Measurements from ENCODE around the gene ACBD6.

- TF ChIP-seq, protein P1, sequence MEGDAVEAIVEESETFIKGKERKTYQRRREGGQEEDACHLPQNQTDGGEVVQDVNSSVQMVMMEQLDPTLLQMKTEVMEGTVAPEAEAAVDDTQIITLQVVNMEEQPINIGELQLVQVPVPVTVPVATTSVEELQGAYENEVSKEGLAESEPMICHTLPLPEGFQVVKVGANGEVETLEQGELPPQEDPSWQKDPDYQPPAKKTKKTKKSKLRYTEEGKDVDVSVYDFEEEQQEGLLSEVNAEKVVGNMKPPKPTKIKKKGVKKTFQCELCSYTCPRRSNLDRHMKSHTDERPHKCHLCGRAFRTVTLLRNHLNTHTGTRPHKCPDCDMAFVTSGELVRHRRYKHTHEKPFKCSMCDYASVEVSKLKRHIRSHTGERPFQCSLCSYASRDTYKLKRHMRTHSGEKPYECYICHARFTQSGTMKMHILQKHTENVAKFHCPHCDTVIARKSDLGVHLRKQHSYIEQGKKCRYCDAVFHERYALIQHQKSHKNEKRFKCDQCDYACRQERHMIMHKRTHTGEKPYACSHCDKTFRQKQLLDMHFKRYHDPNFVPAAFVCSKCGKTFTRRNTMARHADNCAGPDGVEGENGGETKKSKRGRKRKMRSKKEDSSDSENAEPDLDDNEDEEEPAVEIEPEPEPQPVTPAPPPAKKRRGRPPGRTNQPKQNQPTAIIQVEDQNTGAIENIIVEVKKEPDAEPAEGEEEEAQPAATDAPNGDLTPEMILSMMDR (conservative IDR thresholded peaks at IDR 0.05; ENCODE audit: low read depth, low read length): no peak
- no peak for TF ChIP-seq EZH2 (IDR thresholded peaks at IDR 0.05; ENCODE audit: borderline replicate concordance, low read depth, low read length, poor library complexity, severe bottlenecking)
Measured at GRCh38 chr1:180376800-180377199, 125.6 kb downstream of the ACBD6 start.
